Epidermal melanocyte (primary cell): ENCODE data around the gene SLC39A5.
"Not testable (repeated sequence)": the region's sequence is repeated elsewhere in the genome, so short reads cannot be mapped to it uniquely, and the experiment has no call there.

Experiments
- DNase-seq: peaks from one replicate; pipeline ENCODE4 v3.0.0; 2011; ENCODE audit warnings: low spot score; ENCODE audit not compliant: insufficient read length

SLC39A5 gene

DNA sequence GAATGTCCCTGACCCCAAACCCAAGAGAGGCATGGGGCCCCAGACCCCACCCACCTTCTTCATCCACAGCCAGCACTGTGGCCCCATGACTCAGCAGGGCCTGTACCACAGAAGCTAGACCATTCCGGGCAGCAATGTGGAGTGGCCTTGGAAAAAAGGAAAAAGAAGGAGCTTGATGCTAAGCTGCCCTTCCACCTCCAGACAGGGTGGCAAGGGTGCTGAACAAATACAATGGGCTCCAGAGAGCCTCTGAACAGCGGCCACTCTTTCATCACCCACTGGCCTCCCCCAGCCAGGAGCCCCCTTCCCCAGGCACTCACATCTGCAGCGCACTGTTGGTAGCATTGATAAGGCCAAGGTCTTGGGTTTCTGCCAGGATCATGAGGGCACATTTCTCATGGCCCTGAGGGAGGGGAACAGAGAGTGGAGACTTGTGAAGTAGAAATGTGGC lies 13.9 kb downstream of the SLC39A5 start:
- DNase-seq, result peak; percentile 81

DNA sequence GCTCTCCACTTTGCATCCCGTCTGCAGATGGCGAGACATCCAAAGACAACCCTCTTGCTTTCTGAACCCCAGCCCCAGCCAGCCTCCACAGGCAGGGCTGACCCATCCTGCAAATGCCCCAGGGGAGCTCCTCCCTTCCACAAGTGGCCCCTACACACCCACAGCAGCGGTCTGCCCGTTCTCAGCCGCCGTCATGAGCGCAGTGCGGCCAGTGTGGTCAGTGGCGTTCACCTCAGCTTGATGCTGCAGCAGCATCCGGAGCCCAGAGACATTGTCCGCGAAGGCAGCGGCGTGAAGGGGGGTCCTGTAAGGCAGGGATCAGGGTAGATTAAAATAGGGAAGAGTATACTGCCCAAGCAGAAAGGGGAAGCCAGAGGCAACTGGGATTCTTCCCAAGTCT lies 14.6 kb downstream of the SLC39A5 start:
- DNase-seq, result no peak

DNA sequence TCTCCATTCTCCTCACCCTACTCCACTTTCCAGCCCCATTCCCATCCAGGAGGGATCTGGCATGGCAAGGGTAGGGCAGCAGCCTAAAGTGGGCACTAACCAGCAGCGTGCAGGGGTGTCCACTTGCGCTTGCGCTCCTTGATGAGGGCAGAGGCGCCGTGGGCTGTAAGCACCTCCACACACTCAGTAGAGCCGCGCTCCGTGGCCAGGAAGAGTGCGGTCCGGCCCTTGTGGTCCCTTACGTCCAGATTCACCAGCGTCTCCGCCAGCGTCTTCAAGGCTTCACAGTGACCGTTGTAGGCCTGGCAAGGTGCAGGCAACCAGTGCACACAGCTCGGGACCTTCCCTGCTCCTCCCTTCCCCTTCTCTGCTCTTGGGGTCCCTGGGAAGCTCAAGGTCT lies 18.1 kb downstream of the SLC39A5 start:
- DNase-seq, result no peak

DNA sequence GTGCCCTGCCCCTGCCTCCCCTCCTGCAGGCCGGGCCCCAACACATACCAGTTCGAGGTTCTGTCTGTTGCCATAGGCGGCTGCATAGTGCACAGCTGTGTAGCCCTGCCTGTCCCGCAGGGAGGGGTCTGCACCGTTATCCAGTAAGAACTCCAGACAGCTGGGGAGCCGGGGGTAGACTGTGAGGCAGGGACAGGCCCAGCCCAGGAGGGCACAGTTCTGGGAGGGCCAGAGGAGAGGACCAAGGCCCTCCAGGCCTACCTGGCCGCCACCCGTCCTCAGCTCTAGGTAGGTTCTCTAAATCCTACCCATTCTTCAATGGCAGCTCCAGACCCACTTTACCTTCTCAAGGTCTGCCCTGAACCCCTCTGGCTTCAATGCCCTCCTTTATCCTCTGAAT lies 18.9 kb downstream of the SLC39A5 start:
- no peak for DNase-seq

DNA sequence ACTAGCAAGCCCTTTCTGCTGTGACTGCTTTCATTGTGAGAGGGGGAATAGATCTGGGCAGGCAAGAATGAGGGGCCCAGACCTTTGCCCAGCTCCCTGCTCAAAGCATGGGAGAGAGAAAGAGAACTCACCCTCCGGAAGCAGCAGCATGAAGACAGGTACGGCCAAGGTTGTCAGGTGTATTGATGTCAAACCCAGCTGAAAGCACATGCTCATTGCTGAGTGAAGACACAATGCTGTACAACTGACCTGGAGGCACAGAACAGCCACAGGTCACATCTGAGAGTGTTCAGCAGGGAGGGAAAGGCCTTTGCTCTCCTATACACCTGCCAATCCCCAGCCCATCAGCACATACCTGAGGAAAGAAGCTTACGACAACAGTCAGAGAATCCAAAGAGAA lies 22.8 kb downstream of the SLC39A5 start:
- DNase-seq, result no peak

DNA sequence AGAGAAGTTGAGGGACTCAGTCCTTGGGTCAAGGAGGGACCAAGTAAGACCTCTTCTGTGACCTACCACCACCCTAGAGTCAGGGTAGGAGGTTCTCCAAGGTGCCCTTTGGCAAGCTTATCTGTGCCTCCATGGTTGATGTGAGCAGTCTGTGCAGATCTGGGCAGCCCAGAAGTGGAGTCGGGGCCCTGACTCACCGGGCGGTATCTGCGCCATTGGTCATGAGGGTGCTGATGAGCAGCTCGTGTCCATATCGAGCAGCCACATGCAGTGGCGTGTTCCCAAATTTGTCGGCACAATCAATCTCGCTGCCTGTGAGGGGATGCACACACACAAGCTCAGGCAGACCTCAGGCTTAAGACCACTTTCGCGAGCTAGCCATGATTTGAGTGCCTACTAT lies 23.2 kb downstream of the SLC39A5 start:
- no peak for DNase-seq

DNA sequence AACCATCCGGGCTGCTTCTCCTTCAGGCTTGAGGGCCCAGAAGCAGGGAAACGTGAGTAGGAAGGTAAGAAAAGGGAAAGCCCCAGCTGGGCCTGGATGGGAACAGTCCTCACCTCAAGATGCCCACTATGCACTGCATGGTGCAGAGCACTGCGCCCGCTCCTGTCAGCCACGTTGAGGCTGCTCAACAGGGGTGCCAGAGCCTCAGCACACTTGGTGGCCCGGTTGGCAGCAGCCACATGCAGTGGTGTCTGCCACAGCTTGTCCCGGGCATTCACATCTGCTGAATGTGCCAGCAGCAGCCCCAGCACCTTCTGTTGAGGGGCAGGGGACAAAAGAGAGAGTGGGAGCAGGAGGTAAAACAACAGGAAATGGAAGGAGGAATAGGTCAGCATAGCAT lies 25.8 kb downstream of the SLC39A5 start:
- no peak for DNase-seq

DNA sequence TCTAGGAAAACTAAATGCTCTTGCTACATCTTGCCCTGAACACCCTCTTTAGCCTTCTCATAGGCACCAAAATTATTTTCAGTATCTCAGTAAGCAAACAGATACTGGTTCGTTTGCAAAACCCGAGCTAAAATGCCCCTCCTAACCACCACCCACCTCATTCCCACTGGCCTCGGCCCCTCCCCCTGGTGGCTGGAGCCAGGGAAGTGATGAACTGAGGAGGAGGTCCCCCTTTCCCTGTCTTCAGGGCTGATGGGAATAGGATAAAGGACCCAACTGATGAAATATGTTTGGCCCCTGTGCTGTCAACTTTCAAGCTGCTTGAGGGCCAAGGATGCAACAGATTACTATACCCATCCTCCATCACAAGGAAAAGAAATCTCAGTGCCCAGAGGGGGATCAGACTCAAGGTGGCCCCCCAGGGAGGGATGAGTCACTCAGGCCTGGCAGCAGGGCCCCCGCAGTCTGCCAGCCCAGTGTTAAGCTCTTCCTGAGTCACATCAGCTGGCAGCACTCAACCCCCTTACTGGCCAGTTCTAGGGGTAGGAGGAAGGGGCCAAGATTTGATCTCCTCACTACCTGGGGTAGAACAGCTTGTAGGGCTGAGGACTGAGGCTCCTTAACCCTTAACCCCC lies 26.6 kb downstream of the SLC39A5 start:
- no peak for DNase-seq

DNA sequence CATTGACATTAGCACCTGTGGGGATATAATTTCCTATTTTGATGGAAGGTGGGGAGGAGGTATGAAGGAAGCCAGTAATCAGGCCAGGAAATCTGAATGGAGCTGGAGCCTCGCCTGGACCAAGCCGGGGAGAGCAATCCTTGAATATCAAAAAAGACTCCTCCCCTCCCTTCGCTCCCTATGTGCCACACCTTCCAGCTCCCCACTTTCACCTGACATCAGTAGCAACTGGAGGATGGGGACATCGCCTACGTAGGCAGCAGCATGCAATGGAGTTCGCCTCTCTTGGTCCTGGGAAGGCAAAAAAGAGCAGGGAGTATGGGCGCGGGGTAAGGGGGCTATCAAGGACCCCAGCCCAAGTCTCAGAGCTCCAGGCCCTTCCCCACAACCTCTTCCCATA lies 27.2 kb downstream of the SLC39A5 start:
- DNase-seq, result no peak

DNA sequence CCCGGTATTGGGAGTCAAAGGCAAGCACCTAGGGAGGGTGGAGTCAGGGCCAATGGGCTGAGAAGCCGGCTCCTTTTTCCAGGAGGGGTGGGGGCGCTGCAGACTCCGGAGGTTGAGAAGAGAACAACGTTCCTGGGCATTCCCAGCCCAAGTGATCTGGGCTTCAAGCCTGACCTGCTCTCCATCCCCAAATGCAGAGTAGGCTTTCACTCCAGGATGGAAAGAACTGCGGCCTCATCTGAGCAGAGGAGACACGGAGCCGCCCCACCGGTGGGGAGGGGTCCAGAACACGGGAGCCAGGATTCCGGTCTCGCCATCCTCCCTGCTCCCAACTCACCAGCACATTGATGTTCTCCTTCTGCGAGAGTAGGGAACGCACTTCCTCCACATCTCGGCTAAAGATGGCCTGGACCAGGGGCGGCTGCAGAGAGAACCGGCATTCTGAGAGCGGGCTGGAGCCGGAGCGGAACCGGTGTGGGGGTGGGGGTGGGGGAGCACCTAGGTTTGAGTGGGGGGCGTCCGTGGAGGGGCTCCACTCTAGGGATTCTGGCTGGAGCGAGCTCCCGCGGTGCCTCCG lies 27.7 kb downstream of the SLC39A5 start:
- DNase-seq, result no peak

DNA sequence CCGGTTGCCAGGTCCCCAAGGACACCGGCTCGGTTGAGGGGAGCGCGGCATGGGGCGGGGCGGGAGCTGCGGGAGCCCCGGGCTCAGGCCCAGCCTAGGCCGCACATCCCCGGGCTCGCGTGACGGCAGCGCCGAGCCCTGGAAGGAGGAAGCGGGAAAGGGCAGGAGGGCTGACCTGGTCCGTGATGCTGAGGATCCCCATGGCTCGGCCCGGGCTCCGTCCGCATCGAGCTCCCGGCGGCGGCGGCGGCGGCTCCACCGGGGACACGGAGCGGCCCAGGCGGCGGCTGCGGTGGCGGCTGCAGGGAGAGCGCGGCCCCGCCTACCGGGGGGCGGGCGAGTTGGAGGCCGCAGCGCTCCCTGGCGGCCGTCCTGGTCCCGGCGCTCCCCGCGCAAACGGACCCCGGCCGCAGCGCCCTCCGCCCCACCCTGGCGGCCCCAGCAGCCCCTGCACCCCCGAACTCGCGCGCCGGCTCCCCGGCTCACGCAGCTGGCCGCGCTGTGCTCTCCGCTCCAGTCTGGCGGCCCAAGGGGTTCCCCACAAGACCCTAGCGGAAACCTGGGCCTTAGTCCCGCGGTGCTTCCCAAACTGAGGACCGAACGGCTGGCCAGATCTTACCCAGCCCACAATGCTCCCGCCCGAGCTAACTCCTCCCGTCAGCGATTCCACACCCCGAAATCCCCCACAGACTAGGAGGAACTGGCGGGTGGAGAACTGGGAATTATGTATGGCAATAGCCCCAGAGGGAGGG lies 28.4 kb downstream of the SLC39A5 start, which contains the start of gene ANKRD52:
Gene ANKRD52 (minus strand): TSS at position 317 of the 752 bp plus-strand sequence. CDS start 115 bp downstream, at position 202.
- DNase-seq, result peak; percentile 81

DNA sequence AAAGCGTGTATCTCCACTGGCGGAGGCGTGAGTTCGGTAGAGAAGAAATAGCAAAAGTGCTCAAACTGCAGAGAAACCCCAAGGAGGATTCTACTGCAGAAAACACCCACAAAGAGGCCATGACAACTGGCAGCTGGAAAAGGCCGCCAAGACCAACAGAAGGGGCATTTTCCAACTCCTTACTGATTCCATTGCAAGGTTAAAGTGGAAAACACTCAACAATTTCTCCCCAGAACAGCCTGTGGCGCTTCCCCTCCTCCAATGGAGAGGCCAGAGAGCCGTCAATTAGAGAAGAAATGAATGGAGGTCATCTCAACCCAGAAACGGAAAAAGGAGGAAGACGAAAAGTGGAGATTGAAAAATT lies 29.0 kb downstream of the SLC39A5 start:
- no peak for DNase-seq

DNA sequence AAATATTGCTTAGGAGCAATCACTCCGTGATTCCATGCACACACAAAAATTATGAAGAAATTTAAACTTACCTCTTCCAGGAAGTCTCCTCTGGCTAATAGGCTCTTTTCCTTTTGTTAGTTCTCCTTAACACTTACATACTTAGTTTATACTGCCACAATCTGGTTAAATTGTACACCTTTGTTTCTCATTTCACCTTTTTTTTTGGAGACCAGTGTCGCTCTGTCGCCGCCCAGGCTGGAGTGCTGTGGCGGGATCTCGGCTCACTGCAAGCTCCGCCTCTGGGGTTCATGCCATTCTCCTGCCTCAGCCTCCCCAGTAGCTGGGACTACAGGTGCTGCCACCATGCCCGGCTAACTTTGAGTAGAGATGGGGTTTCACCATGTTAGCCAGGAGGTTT lies 30.5 kb downstream of the SLC39A5 start:
- no peak for DNase-seq

DNA sequence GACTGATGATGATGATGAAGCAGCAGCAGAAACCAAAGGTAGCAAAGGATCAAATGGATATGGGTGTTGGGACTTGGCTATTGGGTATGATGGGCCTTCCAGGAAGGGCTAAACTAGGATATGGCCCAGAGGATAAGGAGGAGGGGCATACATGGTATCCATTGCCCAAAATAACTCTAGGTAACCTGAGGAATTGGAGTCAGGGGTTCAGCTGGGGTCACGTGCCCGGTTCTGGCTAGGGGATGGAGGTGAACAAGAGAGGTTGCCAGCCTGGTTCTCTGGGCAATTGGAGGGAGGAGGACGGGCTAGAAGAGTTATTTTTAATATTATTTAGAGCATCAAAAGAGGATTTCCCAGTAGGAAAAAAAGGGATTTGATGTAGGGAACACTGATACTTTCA lies 31.1 kb downstream of the SLC39A5 start:
- DNase-seq, result no peak

DNA sequence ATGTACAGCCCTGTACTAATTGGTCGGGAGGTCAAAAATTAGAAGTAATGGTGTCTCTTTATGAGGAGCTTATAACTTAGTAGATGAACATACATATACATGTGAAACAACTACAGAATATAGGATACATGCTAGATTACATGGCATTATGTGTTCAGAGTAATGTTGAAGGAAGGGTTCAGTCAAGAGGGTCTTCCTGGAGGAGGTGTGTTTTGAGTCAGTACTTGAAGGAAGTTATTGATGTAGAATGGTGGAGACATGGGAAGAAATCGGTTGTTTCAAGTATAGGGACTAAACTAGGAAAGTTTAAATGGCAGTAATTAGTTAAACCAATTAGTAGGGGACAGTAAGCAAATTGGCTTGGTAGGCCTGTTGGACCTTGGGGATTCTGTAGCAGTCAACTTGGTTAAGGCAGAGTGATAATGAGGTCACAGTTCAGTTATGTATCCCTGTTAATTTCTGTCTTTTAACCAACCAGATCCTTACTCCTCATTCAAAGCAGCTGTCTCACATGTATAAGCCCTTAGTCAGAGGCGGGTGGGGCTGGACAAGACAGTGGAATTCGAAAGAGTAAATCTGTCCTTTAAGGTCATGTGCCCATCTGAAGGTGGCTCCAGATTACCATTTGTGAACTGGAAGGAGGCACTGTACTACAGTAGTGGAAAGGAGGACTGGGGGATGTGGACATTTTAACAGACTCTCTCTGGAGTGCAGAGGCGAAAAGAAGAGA lies 31.8 kb downstream of the SLC39A5 start:
- DNase-seq, result no peak

DNA sequence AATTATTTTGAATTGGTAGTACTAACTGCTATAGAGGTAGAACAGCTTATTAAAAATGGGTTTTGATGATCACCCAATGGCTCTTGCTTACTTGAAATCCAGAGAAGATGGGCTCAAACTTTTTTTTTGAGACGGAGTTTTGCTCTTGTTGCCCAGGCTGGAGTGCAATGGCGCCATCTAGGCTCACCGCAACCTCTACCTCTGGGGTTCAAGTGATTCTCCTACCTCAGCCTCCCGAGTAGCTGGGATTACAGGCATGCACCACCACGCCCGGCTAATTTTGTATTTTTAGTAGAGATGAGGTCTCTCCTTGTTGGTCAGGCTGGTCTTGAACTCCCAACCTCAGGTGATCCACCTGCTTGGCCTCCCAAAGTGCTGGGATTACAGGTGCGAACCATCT lies 33.1 kb downstream of the SLC39A5 start:
- DNase-seq, result not testable (repeated sequence)

DNA sequence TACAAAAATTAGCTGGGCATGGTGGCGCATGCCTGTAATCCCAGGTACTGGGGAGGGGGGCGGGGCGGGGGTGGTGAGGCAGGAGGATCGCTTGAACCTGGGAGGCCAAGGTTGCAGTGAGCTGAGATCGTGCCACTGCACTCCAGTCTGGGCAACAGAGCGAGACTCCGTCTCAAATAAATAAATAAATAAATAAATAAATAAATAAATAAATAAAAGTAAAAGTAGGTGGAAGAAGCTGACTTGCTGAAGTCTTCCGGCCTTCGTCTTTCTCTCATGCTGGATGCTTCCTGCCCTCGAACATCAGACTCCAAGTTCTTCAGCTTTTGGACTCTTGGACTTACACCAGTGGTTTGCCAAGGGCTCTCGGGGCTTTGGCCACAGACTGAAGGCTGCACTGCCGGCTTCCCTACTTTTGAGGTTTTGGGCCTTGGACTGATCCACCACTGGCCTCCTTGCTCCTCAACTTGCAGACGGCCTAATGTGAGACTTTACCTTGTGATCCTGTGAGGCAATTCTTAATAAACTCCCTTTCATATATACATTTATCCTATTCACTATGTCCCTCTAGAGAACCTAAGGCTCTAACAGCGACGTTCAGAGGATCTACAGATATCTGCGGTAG lies 36.3 kb downstream of the SLC39A5 start:
- DNase-seq, result not testable (repeated sequence)

DNA sequence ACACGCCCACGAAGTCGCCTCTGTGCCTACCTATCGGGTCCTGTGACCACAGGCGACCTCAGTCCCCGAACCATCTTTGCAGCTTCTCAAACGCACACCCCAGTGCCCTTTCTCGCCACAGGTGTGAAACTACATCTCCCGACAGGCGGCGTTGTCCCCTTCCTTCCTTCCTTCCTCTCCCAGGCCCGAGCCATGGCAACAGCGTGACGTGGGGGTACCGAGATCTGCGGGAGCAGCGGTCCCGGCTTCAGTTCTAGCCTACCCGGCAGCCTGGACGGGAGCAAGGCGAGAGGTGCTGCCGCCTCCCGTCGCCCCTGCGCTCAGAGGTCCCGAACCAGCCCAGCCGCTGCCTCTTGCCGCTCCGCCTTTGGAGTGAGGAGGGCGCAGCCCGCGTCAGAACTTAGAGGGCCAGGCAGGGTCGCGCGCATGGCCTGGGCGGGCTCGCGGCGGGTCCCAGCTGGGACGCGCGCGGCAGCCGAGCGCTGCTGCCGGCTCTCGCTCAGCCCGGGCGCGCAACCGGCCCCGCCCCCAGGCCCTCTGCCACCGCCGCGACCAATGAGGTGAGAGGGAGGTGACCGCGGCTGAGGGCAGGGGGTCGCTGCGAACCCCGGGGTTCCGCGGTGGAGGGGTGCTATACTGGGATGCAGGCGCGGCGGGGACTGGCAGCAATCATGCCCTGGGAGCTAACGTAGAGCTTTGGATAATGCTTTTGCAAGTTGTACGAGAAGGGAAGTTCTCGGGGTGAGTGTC lies 37.0 kb downstream of the SLC39A5 start, which contains the start of gene COQ10A:
Gene COQ10A (plus strand): TSS at position 250 of the 750 bp plus-strand sequence. CDS start 177 bp downstream, at position 427.
- DNase-seq, result peak; percentile 91

DNA sequence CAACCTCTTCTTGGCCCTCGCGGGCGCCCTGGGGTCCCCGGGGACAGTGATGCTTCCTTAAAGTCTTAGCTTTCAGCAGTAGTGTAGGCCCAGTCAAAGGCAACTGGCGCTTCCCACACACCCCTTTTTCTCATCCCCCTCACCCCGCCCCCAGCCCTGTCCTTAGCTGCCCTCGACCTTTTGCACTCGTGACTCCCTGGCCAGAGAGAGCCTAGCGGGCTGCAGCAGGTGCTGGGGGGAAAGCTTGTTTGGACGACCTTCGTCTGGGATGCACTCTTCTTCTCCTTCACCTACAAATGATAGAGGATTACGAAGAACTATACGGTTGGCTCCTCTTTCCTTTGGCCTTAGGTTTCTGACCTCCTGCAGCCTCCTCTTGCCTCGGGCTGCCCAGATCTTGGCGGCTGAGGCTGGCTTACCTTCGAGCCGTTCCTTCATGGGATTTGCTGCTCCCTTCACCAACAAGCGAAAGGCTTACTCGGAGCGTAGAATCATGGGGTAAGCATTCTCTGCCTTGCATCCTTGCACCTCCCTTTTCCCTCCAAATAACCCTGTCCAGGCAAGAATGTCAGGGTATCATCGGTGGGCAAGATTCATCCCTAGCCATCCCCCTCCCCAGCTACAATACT lies 37.7 kb downstream of the SLC39A5 start:
- DNase-seq, result no peak

DNA sequence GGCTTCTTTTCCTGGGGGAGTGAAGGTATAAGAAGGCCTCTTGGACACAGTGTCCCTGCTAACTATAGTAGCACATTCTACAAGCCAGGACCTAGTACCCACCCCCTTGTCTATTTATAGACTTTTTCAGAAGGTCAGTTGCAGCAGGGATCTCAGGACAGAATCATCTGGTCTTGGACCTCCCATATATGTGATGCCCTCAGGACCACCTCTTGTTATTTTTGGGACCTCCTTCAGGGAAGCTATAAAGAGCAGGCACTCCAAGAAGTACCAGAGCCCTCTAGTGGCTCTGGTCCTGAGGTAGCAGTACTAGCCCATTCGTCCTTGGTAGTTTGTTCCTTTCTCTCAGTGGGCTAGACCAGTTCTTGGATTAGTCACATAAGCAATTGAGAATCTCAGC lies 41.2 kb downstream of the SLC39A5 start:
- no peak for DNase-seq
